A549 (cell line): ENCODE data around the gene LRRC1.

Experiments
- BHLHE40 ChIP-seq: IDR thresholded peaks from 2 replicates; pipeline ENCODE4 v1.6.1; 2012; ENCODE audit warnings: low read depth, low read length, inconsistent platforms
- CTCF ChIP-seq: fragments of >200 bp; sonication (Bioruptor Twin); formaldehyde crosslinking; IDR thresholded peaks from 3 replicates; pipeline ENCODE4 v1.5.1; 2016
- MAX ChIP-seq: IDR thresholded peaks from 2 replicates; pipeline ENCODE4 v1.6.1; 2012
- MAZ ChIP-seq: fragments of 150-350 bp; IDR thresholded peaks from 2 replicates; pipeline ENCODE4 v1.6.1; 2014; ENCODE audit warnings: antibody characterized with exemption, low read depth, low read length, borderline replicate concordance
- RAD21 ChIP-seq, 2 experiments: fragments of >200 bp in 1 of 2; sonication (Bioruptor Twin) in 1 of 2; formaldehyde crosslinking in 1 of 2; IDR thresholded peaks in 1 of 2; conservative IDR thresholded peaks in 1 of 2; 2 replicates in 1 of 2; 3 replicates in 1 of 2; pipeline ENCODE4 v1.6.1; 2012 to 2018; ENCODE audit warnings: inconsistent platforms in 1 of 2
- RFX5 ChIP-seq: fragments of 450-650 bp; IDR thresholded peaks from 2 replicates; pipeline ENCODE4 v1.7.1; 2014; ENCODE audit warnings: antibody characterized with exemption, mild to moderate bottlenecking, moderate library complexity

- TF ChIP-seq CTCF: peak; percentile 61
- no peak for TF ChIP-seq RFX5
- TF ChIP-seq RAD21 (conservative IDR thresholded peaks at IDR 0.05 in 1 of 2, IDR thresholded peaks at IDR 0.05 in 1 of 2): peak; percentile 80 to 84
- no peak for TF ChIP-seq MAX
- TF ChIP-seq BHLHE40: no peak
- no peak for TF ChIP-seq MAZ
These were observed 161.4 kb downstream of the LRRC1 start for GRCh38 chr6:53956068-53956711.
